DMS 273 treated with DMSO at 0.1 percent for 48 hours (cell line): ENCODE measurements around the gene LRP1.
A peak's percentile ranks its signal among the peaks of the same experiment; 100 is the strongest.

Source experiments
- DNase-seq: peaks from one replicate; lab custom pipeline; 2025; lab: John Stamatoyannopoulos, UW

LRP1 gene

GRCh38 chr12:57176139-57176477 lies 47.8 kb downstream of the LRP1 start:
- DNase-seq, result no peak

GRCh38 chr12:57176846-57177245 lies 48.6 kb downstream of the LRP1 start:
- DNase-seq, result no peak

GRCh38 chr12:57177354-57177753 lies 49.1 kb downstream of the LRP1 start:
- DNase-seq, result no peak

- DNase-seq, result no peak
These were observed 49.9 kb downstream of the LRP1 start for GRCh38 chr12:57178213-57178612.

- DNase-seq, result no peak
These were observed 51.2 kb downstream of the LRP1 start for GRCh38 chr12:57179331-57180086.

GRCh38 chr12:57180321-57180989 lies 52.2 kb downstream of the LRP1 start:
- no peak for DNase-seq

GRCh38 chr12:57181072-57181471 lies 52.8 kb downstream of the LRP1 start:
- DNase-seq, result no peak

- no peak for DNase-seq
These were observed 53.4 kb downstream of the LRP1 start for GRCh38 chr12:57181561-57182155.

- DNase-seq, result no peak
These were observed 54.8 kb downstream of the LRP1 start for GRCh38 chr12:57182918-57183575.

- DNase-seq, result no peak
These were observed 55.8 kb downstream of the LRP1 start for GRCh38 chr12:57183939-57184725.

GRCh38 chr12:57185403-57185802 lies 57.1 kb downstream of the LRP1 start:
- no peak for DNase-seq

GRCh38 chr12:57185906-57186508 lies 57.7 kb downstream of the LRP1 start:
- DNase-seq, result no peak

- no peak for DNase-seq
These were observed 59.2 kb downstream of the LRP1 start for GRCh38 chr12:57187222-57188089.

GRCh38 chr12:57188090-57188425 lies 59.8 kb downstream of the LRP1 start:
- no peak for DNase-seq

GRCh38 chr12:57190037-57190436 lies 61.8 kb downstream of the LRP1 start:
- DNase-seq, result peak; percentile 33

GRCh38 chr12:57190821-57191220 lies 62.5 kb downstream of the LRP1 start:
- no peak for DNase-seq

- DNase-seq, result no peak
These were observed 63.1 kb downstream of the LRP1 start for GRCh38 chr12:57191410-57191809.

GRCh38 chr12:57192920-57193319 lies 64.6 kb downstream of the LRP1 start:
- no peak for DNase-seq

GRCh38 chr12:57193706-57194245 lies 65.5 kb downstream of the LRP1 start:
- no peak for DNase-seq

GRCh38 chr12:57194253-57194652 lies 66.0 kb downstream of the LRP1 start:
- no peak for DNase-seq
